HG03039 (cell line): ENCODE data around the gene RCSD1.

Experiments
- ATAC-seq: cut with Tn5 transposase; IDR thresholded peaks from one replicate; pipeline ENCODE4 v1.9.1; 2021; ENCODE audit warnings: mild to moderate bottlenecking, moderate library complexity; ENCODE audit not compliant: unreplicated experiment

Gene RCSD1

DNA sequence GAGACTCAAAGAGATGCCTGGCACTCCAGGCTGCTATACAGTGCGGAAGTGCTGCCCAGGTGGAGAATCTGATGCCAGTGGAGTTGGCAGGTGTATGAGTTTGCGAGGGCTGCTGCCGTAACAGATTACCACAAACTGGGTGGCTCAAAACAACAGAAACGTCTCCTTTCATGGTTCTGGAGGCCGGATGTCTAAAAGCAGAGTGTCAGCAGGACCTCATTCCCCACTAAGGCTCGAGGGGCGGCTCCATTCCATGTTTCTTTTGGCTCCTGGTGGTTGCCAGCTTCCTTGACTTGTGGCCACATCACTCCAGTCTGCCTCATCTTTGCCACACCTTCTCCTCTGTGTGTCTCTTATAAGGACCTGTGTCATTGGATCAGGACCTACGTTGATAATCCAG is 10.0 kb downstream of the RCSD1 start:
- ATAC-seq: no peak

DNA sequence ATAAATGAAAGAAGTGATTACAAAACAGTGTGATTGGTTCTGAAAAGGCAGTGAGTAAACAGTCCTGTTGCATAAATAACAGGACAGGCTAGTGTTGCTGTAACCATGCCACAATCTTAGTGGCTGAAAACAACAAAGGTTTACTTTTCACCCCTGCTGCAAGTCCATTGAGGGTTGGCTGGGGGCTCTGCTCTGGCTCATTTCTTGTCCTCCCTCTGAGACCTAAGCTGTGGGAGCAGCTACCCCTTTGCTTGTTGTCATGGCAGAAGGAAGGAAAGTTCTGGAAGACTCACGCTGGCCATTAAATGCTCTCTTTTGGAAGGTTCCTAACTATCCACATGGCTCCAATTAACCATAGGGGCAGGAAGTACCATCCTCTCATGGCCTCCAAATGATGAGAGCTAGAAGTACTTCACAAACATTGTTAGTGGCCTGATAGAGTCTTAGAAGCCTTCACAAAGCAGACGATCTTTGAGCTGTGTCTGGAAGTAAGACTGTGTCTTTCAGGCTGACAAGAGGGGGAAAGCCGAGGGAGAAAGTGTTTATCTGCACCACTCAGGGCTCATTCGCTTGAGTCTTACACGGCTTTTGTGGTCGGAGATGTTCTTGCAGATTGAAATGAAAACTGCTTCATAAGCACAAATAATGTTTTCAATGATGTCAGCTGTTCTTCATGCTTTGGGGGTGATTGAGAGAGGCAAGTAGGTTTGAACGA is 11.9 kb downstream of the RCSD1 start:
- ATAC-seq: no peak

DNA sequence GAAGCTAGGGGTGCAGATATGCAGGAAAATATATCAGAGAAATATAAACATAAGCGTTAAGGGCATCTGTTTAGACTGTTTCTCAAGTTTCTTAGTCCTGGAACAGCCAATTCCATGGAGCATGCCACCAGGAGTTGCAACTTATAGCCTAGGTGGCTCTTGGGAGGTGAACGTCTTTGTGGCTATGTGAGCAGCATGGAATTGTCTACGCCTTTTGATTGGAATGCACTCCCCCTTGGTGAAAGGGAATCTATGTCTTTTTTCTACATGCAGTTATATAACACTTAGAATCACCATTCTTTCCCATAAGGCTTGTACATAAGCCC is 12.4 kb downstream of the RCSD1 start:
- no peak for ATAC-seq

DNA sequence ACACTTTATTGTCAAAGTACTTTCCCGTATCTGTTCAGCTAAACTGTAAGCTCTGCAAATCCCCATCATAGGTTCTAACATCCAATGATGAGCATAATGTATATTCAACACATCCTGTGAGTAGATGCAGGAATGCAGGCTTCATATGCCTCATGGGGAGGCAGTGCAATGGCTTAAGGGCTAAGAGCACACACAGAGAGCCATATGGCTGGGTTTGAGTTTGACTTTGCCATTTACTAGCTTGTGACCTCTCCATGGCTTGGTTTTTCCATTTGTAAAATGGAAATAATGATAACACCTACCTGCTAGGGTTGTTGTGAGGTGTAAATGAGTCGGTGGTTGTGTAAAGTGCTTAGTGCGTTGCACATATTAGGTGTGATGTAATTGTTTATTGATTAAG is 13.4 kb downstream of the RCSD1 start:
- no peak for ATAC-seq

DNA sequence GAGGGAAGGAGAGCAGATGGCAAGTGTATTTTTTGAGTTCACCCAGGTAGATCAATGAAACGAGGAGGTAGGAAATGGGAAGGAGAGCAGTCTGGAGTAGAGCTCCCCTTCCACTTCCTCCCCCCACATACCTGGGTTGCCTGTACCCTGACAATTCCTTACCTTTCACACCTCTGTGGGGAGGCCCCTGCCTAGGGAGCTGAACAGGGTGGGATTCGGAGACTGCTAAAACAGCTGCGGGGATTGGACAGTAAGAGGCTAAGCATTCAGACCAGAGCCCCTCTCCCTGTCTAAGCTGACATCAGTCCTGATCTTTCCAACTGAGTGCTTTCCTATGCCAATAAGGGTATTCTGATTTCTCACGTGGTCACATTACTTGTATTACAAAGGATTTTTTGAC is 14.5 kb downstream of the RCSD1 start:
- no peak for ATAC-seq

DNA sequence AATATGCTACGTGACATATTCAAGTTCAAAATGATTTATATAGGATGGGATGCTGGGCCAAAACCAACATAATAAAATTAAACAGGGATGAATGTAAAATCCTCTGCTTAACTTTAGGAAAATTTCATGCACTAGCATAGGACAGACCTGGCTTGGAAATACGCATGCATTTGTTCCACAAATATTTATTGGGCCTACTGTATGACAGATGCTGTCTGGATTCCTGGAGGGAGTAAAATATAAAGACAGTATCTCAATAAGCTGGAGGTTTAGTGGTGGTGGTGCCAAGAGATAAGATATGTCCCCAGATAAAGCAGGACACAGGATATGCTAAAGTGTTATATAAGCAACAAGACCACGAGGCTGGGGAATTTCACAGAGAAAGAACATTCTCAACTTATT is 15.1 kb downstream of the RCSD1 start:
- ATAC-seq: no peak

DNA sequence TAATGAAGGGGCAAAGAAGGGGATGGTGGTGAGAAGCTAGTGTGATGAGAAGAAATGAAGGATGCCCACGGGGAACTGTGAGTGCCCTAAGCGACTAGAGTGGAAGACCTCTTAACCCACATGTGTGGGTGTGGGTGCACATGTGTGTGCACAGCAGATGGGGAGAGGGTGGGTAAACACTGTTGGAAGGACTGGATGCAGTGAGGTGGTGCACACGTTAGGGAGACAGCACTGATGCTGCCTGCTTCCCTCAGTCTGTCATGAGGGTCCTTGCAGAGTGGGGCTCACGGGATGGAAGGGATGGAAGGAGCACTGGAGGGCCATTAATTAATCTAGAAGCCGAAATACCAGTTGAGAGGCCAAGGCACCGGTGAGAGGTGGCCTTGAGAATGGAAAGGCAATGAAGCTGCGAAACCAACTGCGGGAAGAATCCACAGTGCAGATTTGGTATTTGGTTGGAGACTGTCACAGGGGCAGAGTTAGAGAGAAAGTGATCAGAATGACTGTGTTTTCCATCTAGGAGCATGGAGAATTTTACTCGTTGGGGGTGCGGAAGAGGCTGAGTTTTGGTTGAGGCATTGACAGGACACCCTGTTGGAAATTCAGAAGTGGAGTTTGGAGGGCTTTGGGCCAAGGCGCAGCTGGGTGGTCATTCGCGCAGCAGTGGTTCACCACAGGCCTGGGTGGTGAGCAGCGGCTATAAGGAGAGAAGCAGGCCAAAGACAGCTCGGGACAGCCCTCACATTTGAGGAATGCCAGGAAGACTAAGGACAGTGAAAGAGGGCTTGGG is 15.8 kb downstream of the RCSD1 start:
- ATAC-seq: no peak

DNA sequence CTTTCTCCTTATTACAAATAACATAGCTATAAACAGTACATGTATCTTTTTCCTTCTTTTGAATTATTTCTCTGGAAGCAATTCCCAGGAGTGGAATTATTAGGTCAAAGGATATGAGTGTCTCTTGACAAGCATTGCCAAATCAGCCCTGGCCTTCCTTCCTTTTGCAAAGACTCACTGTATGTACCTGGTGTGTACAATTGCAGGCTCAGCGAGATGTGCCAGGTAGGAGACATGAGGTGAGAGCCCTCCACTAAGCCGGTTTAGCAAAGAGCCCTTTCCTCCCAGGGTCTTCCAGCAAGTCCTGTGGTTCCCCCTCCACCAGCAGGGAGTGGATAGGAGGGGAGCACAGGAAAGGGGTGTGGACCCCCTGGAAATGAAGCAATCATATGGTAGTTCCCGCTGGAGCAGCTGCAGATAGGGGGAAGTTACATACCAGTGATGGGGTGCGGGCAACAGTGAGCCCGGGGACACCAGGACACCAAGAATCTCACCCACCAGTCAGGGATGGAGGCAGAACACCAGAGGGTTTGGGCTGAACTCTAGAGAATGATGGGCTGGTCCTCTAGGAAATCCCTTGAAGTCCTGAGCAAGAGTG is 18.3 kb downstream of the RCSD1 start:
- no peak for ATAC-seq

DNA sequence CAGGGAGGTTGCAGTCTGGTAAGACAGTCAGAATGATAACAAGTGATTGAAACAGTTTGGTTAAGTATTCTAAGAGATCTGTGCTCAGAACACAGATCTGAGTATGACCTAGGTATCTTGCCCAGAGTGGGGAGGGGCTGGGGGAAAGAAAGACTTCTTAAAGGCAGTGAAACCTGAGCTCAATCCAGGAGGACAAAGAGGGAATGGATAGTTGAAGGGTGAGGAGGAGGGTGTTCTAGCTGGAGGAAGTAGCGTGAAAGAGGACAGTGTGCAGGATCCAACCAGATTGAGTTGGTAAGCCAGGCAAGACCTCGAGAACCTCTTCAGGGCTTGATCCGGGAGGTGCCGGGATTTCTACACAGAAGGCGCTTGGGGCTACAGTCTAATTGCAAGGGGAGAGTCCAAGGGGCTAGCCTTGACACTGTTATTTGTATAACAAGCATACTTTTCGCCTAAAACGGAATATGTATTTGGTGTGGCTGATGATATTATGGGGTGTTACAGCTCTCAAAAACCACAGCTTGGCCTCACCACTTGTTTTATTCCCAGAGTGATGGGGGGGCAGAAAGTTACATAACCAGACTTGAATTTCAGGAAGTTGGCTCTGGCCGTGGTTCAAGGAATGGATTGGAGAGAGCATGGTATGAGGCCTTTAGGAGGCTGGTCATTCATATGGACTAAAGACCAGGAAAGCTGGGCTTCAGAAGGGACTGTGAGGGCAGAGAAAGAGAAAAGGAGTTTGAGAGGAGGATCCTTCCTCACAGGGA is 19.1 kb downstream of the RCSD1 start:
- no peak for ATAC-seq

DNA sequence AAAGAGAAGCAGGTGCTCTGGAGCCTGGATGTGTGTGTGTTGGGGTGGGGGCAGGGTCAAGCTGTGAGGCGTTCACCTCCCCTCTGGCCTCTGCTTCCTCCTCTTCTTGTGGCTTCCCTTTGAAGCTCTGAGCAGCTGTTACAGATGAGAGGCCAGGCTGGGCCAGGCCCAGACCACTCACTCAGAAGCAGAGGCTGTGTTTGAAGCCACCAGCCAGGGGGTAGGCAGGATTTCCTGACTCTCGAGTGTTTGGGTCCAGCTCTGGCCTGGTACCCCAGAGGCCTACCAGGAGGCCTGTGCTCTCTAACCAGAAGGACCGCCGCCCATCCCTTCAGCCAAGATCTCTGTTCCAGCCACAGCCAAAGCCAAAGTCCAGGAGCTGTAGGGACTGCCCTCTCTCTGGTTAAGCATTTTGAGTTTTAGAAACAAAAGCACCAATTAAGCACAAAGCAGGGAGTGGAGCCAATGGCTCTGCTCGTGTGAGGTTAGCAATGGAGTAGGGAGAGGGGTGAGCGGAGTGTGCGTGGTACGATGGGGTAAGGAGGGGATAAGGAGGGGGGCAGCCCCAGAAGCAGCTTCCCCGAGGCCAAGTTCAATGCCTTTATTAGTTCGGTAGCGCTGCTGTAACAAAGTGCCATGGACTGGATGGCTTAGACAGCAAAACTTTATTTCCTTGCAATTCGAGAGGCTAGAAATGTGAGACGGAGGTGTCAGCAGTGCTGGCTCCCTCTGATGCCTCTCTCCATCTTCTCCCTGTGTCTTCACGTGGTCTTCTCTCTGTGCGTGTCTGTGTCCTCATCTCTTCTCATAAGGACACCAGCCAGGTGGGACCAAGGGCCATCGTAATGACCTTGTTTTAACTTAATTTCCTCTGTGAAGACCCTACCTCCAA is 20.5 kb downstream of the RCSD1 start:
- ATAC-seq: peak; percentile 69

DNA sequence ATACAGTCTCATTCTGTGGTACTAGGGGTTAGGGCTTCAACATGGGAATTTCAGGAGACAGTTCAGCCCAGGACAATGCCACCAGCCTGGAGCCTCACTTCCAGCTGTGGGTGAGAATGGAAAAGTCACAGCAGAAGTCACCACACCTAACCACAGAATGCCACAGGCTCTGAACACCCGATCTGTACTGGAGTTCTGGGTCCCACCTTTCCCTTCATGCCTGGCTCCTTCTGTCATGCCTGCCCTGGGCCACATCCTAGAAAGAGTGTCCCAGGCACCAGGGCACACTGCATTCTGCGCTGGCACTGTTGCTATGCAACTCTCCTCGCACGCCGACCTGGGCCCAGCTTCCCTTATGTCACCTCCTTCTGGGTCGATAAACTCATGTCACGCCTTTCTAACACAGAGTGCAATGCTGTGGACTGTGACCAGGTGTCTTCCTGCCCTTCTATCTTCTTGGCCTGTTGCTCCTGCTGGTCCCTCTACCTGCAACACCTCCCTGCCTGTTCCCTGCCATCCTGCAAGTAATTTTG is 21.2 kb downstream of the RCSD1 start:
- ATAC-seq: no peak

DNA sequence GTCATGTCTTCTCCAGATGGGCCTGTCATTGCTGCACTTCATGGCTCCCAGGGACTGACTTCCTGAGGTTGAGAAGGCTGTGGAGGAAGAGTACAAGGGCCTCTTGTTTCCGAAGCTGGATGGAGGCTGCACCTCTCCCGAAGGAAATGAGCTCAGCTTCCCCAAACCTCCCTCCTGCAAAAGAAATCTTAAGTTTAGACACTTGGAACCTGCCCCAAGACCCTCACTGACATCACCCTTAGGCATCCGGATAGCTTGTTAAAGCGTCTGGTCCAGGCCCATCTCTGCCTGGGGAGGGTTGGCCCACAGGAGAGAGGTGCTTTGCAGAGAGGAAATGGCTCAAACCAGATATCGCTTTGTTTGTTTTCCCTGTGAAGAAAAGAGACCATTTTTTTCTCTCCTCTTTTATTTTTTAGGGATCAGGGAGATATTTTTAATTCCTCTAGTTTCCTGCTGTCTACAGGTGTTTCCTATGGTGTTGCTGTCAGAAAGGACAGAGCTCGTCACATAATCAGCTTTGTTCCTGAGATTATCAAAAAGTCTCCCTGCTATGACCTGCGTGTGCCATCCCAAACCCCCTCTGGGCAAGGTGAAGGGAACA is 25.0 kb downstream of the RCSD1 start:
- no peak for ATAC-seq

DNA sequence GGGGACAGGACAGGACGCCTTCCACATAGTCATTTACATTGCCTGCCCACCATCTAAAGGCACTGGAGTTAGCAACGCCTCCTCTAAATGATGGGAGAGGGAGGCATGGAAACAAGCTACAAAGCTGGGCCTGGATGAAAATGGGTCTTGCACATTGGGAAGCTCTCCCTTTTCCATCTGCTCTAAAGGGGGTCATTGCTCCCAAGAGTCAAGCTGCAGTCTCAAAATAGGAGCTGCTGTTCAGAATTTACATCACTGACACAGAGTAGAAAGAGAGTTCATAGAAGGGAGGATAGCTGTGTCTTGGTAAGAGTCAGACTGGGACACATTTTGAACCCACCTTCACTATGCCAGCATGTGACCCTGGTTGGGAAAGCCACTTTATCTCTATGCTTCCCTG is 26.6 kb downstream of the RCSD1 start:
- no peak for ATAC-seq

DNA sequence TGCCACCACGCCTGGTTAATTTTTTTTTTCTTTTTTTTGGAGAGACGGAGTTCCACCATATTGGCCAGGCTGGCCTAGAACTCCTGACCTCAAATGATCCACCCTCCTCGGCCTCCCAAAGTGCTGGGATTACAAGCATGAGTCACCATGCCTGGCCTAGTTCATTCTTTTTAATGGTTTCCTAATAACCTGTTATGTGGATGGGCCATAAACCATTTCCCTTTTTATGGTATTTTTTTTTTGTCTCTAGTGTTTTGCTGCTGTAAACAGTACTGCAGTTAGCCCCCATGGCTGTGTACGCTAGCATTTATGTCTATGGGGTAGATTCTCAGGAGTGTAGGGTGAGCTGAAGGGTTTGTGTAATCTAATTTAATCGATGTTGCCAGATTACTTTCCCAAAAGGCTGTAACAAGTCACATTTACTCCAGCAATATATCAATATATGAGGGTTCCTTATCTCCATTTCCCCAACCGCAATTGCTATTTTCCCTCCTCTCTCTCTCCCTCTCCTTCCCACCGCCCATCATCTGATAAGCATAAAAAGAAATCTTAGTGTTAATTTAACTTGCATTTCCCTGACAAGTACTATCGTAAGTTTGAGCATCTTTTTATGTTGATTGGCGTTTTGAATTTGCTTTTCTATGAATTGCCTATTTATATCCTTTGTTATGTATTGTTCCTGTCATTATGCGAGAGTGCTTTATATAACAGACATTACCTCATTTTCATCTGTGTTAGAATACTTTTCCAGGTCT is 28.7 kb downstream of the RCSD1 start:
- ATAC-seq: no peak

DNA sequence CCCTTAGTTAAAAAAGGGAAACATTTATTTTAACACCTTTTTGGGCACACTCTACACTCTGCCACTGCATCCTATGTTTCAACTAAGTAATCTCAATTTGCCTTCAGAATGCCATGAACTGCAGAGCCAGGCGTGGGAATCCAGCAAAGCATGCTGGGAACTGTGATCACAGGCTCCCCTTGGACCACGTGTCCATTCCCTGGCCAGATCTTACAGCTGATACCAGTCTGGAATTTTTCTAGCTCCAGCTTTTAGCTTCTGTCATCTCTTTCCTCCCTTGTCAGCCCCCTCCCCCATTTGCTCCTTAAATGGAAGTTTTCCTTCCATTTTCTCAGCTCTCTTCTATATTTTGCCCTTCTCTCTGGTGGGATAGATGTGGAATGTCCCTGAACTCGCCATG is 29.4 kb downstream of the RCSD1 start:
- no peak for ATAC-seq

DNA sequence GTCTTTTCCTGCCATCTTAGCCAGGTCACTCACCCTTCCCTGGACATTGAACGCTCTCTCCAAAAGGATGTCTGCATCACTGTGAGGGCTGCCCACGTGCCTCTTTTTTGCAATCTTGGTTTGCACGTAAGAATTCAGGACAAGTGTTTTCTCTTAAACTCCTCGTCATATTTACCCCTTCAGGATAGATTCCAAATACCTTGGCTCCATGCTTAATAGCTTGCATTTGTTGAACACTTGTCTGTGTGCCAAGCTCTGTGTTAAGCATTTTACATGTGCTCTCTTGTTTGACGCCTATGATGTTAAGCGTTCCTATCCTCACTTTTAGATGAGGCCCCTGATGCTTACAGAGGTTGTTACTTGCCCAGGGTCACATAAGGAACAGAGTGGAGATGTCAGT is 29.8 kb downstream of the RCSD1 start:
- ATAC-seq: no peak

DNA sequence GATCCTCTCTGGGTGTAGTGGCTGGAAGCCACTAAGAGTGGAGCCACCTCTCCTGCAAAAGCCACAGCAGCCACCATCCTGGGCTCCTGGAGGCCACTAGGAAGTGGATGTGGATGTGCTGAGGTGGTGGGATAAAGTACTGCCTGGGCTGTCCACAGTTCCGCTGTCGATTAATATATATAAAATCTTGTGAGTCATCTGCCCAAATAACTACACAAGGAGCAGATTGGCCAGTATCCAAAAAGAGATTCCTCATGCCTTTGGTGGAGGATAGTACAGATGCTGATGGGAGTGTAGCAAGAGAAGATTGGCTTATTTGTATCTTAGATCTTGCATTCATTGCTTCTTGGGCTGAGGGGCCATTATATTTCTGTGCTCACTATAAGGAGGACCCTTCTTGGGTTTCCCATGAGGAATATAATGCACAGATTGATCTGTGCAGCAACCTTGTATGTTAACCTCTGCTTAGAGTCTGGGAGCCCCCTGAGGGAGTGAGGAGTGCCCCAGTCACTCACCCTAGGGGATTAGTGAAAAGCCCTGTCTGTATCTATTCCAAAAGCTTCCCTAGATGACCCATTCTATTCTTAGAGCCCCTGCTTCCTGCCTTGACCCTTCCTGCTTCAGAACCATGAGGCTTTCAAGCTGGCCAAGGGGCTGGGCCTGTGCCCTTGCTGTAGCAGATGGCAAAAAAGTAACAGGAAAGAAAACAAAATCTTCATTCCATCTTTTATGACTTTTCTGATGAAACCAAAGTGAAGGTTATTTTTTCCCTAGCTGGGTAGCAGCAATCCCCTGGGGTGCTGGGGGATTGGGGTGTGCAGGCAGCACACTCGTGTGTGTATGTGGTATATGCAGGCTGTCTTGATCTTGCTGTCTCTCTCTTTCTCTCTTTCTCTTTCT is 31.7 kb downstream of the RCSD1 start:
- no peak for ATAC-seq
